ENCODE results near the gene TPSB2. TPM values are rescaled to one million over a fixed set of nuclear protein-coding genes. Genes with fewer than 3 reads are reported as not detected.
A peak's percentile ranks its signal among the peaks of the same experiment; 100 is the strongest.
"Not testable (repeated sequence)": the region's sequence is repeated elsewhere in the genome, so short reads cannot be mapped to it uniquely, and the experiment has no call there.

The TPSB2 gene
- total RNA-seq, 2 donors from 2014 or later = 39.1 to 92.9 TPM

GRCh38 chr16:1275791-1276579 is 46.0 kb upstream of the TPSB2 start:
- no peak for TF ChIP-seq CTCF (IDR thresholded peaks at IDR 0.05)
- peaks cover 4% of the 10 kb centered on the region for H3K27me3 ChIP-seq
- H3K9ac ChIP-seq (ENCODE audit: low read depth in 2 of 2, low read length in 2 of 2) = no peak overlapping the region
- intact Hi-C loops (cut with DNase I) = no loop called here
- H3K4me3 ChIP-seq = no peak overlapping the region
- DNase-seq = no peak
- H3K27ac ChIP-seq = no peak overlapping the region
- no peaks in the 10 kb centered on the region for H3K9me3 ChIP-seq
- H3K36me3 ChIP-seq = no peaks in the 10 kb centered on the region
- peaks cover 5% of the 10 kb centered on the region for H3K4me1 ChIP-seq

- DNase-seq = no peak
- intact Hi-C loops (cut with DNase I) = no loop called here
- peaks cover 5% of the 10 kb centered on the region for H3K4me1 ChIP-seq
- no peak overlapping the region for H3K4me3 ChIP-seq
- no peak for TF ChIP-seq CTCF (IDR thresholded peaks at IDR 0.05)
- H3K9ac ChIP-seq (ENCODE audit: low read depth in 2 of 2, low read length in 2 of 2) = no peak overlapping the region
- H3K27me3 ChIP-seq = peaks cover 4% of the 10 kb centered on the region
- H3K36me3 ChIP-seq = no peaks in the 10 kb centered on the region
- H3K9me3 ChIP-seq = no peaks in the 10 kb centered on the region
- H3K27ac ChIP-seq = no peak overlapping the region
These were observed 44.8 kb upstream of the TPSB2 start for GRCh38 chr16:1274767-1275166.

- Histone ChIP-seq H3K36me3 (no peaks in the 10 kb centered on the region), H3K27me3 (peaks cover 4% of the 10 kb centered on the region), H3K4me3 (no peak overlapping the region), H3K9ac (ENCODE audit: low read depth in 2 of 2, low read length in 2 of 2) (no peak overlapping the region), H3K27ac (no peak overlapping the region), H3K4me1 (peaks cover 5% of the 10 kb centered on the region), H3K9me3 (no peaks in the 10 kb centered on the region)
- TF ChIP-seq CTCF (IDR thresholded peaks at IDR 0.05) = no peak
- intact Hi-C loops (cut with DNase I) = no loop called here
- no peak for DNase-seq
These were observed 43.8 kb upstream of the TPSB2 start for GRCh38 chr16:1273816-1274215.

GRCh38 chr16:1272453-1273198 is 42.6 kb upstream of the TPSB2 start:
- no peak for TF ChIP-seq CTCF (IDR thresholded peaks at IDR 0.05)
- no peaks in the 10 kb centered on the region for H3K27me3 ChIP-seq

GRCh38 chr16:1271724-1272413 is 41.9 kb upstream of the TPSB2 start:
- DNase-seq = peak; percentile 37
- intact Hi-C loops (cut with DNase I); H3K4me3 ChIP-seq; H3K9me3 ChIP-seq; H3K27ac ChIP-seq; H3K36me3 ChIP-seq; H3K4me1 ChIP-seq; H3K27me3 ChIP-seq: not testable (repeated sequence)
- peak overlapping the region in 1 of 2 donors; percentile 24 for H3K9ac ChIP-seq (ENCODE audit: low read depth in 2 of 2, low read length in 2 of 2)

More at GRCh38 chr16:1272453-1273198, 42.6 kb upstream of the TPSB2 start:
- Histone ChIP-seq H3K4me1 (peaks cover 5% of the 10 kb centered on the region), H3K9ac (ENCODE audit: low read depth in 2 of 2, low read length in 2 of 2) (no peak overlapping the region), H3K27ac (no peak overlapping the region), H3K36me3 (no peaks in the 10 kb centered on the region), H3K9me3 (no peaks in the 10 kb centered on the region), H3K4me3 (no peak overlapping the region)
- intact Hi-C loops (cut with DNase I) = no loop called here
- DNase-seq = no peak
